Loucy (cell line): ENCODE measurements around the gene XG.
"Not testable (repeated sequence)": the region's sequence is repeated elsewhere in the genome, so short reads cannot be mapped to it uniquely, and the experiment has no call there.

ENCODE experiments used
- H2AFZ ChIP-seq: fragments of 200-600 bp; sonication (generic); 2 replicates; pipeline ENCODE4 v1.6.0; 2016; ENCODE audit warnings: antibody characterized with exemption, mild to moderate bottlenecking, low read length, moderate library complexity
- H3F3A ChIP-seq: fragments of 200-600 bp; 2 replicates; pipeline ENCODE4 v1.6.0; 2016; ENCODE audit warnings: antibody characterized with exemption, low read depth, mild to moderate bottlenecking
- H3K27me3 ChIP-seq: fragments of 200-600 bp; sonication (generic); 2 replicates; pipeline ENCODE4 v1.6.1; 2014; ENCODE audit warnings: low read length, mild to moderate bottlenecking; ENCODE audit not compliant: insufficient read depth, poor library complexity, severe bottlenecking
- H3K36me3 ChIP-seq: fragments of 200-600 bp; sonication (generic); 2 replicates; pipeline ENCODE4 v1.6.1; 2016; ENCODE audit warnings: low read length; ENCODE audit not compliant: insufficient read depth
- H3K4me1 ChIP-seq: fragments of 200-600 bp; sonication (generic); 2 replicates; pipeline ENCODE4 v1.5.1; 2014; ENCODE audit warnings: low read length, mild to moderate bottlenecking; ENCODE audit not compliant: insufficient read depth, poor library complexity, severe bottlenecking
- H3K4me2 ChIP-seq: fragments of 200-600 bp; sonication (generic); 2 replicates; pipeline ENCODE4 v1.6.0; 2014; ENCODE audit warnings: antibody characterized with exemption, low read length, low read depth, mild to moderate bottlenecking; ENCODE audit not compliant: poor library complexity, severe bottlenecking
- H3K4me3 ChIP-seq: fragments of 200-600 bp; sonication (generic); 2 replicates; pipeline ENCODE4 v1.5.1; 2014; ENCODE audit warnings: low read length, mild to moderate bottlenecking, mixed read lengths; ENCODE audit not compliant: poor library complexity, severe bottlenecking
- H3K79me2 ChIP-seq: fragments of 200-600 bp; sonication (generic); 2 replicates; pipeline ENCODE4 v1.6.1; 2014; ENCODE audit warnings: low read length; ENCODE audit not compliant: insufficient read depth
- H3K9ac ChIP-seq: fragments of 200-600 bp; sonication (generic); 2 replicates; pipeline ENCODE4 v1.6.0; 2014; ENCODE audit warnings: mild to moderate bottlenecking, low read depth, low read length, moderate library complexity; ENCODE audit not compliant: poor library complexity, severe bottlenecking
- H3K9me2 ChIP-seq: fragments of 200-600 bp; sonication (generic); replicated peaks from 2 replicates; pipeline ENCODE4 v1.6.1; 2016; ENCODE audit warnings: low read depth, low read length, mixed read lengths
- H3K9me3 ChIP-seq: fragments of 200-600 bp; sonication (generic); 2 replicates; pipeline ENCODE4 v1.6.1; 2014; ENCODE audit warnings: mild to moderate bottlenecking, antibody characterized with exemption, low read length, low read depth; ENCODE audit not compliant: insufficient read depth
- H4K20me1 ChIP-seq: fragments of 200-600 bp; sonication (generic); 2 replicates; pipeline ENCODE4 v1.6.0; 2014; ENCODE audit warnings: antibody characterized with exemption, low read length, mild to moderate bottlenecking; ENCODE audit not compliant: insufficient read depth, poor library complexity, severe bottlenecking
- CTCF ChIP-seq: fragments of 200-600 bp; sonication (generic); conservative IDR thresholded peaks from 2 replicates; pipeline ENCODE4 v1.5.1; 2014; ENCODE audit warnings: mild to moderate bottlenecking, antibody characterized with exemption, low read length
- EZH2phosphoT487 ChIP-seq: fragments of 200-600 bp; IDR thresholded peaks from 2 replicates; pipeline ENCODE4 v1.6.1; 2018; ENCODE audit warnings: antibody characterized with exemption, mild to moderate bottlenecking, moderate library complexity, borderline replicate concordance

XG gene

GRCh38 chrX:2804858-2805257 is 53.0 kb downstream of the XG start:
- H3K79me2 ChIP-seq, H4K20me1 ChIP-seq, H3K36me3 ChIP-seq, H3K4me1 ChIP-seq, H3K4me3 ChIP-seq, H3K27me3 ChIP-seq, H3K9me3 ChIP-seq, H3K4me2 ChIP-seq, H3K9ac ChIP-seq, H2AFZ ChIP-seq, H3K9me2 ChIP-seq, H3F3A ChIP-seq: not testable (repeated sequence)

GRCh38 chrX:2811271-2811670 is 59.4 kb downstream of the XG start:
- no peak overlapping the region for H3K4me2 ChIP-seq

GRCh38 chrX:2812161-2812907 is 60.5 kb downstream of the XG start:
- H3K4me3 ChIP-seq, H3K4me1 ChIP-seq, H3F3A ChIP-seq, H4K20me1 ChIP-seq, H3K9ac ChIP-seq, H3K27me3 ChIP-seq, H3K9me2 ChIP-seq, H3K4me2 ChIP-seq, H3K9me3 ChIP-seq, H3K36me3 ChIP-seq, H3K79me2 ChIP-seq: not testable (repeated sequence)
- peak; percentile 50 for TF ChIP-seq CTCF
- 0 out of 2 replicates have a peak overlapping the region, but pooled peaks have one; percentile 19 for H2AFZ ChIP-seq

More at GRCh38 chrX:2811271-2811670, 59.4 kb downstream of the XG start:
- Histone ChIP-seq H4K20me1 (no peaks in the 10 kb centered on the region), H3K9me2 (no peaks in the 10 kb centered on the region), H3K4me1 (no peaks in the 10 kb centered on the region), H2AFZ (no peak overlapping the region), H3F3A (no peaks in the 10 kb centered on the region), H3K79me2 (no peaks in the 10 kb centered on the region), H3K9me3 (no peaks in the 10 kb centered on the region), H3K27me3 (no peaks in the 10 kb centered on the region), H3K36me3 (no peaks in the 10 kb centered on the region), H3K9ac (no peak overlapping the region), H3K4me3 (no peak overlapping the region)
- TF ChIP-seq EZH2phosphoT487 = no peak
- no peak for TF ChIP-seq CTCF

- Histone ChIP-seq H3K9me2 (no peaks in the 10 kb centered on the region), H3K9ac (no peak overlapping the region), H3K9me3 (no peaks in the 10 kb centered on the region), H3K4me3 (no peak overlapping the region), H3K4me1 (no peaks in the 10 kb centered on the region), H3K4me2 (no peak overlapping the region), H4K20me1 (no peaks in the 10 kb centered on the region), H3K79me2 (no peaks in the 10 kb centered on the region), H3K27me3 (no peaks in the 10 kb centered on the region), H3K36me3 (no peaks in the 10 kb centered on the region), H2AFZ (no peak overlapping the region), H3F3A (no peaks in the 10 kb centered on the region)
- TF ChIP-seq CTCF (no peak), EZH2phosphoT487 (no peak)
Measured at GRCh38 chrX:2817036-2817435, 65.2 kb downstream of the XG start.
